Cortex of kidney (tissue), 1 donor: Measurements from ENCODE around the gene ASB10.

Source experiments
- DNase-seq: peaks from one replicate; lab custom pipeline; 2025; lab: John Stamatoyannopoulos, UW

The ASB10 gene

GRCh38 chr7:151166629-151167196 is 20.3 kb downstream of the ASB10 start:
- DNase-seq, result no peak

GRCh38 chr7:151161757-151162156 is 25.3 kb downstream of the ASB10 start:
- no peak for DNase-seq

GRCh38 chr7:151157645-151158329 is 29.3 kb downstream of the ASB10 start:
- DNase-seq, result no peak

GRCh38 chr7:151152643-151153513 is 34.2 kb downstream of the ASB10 start:
- no peak for DNase-seq

- no peak for DNase-seq
Observed at GRCh38 chr7:151150388-151150787, 36.7 kb downstream of the ASB10 start.

- no peak for DNase-seq
Observed at GRCh38 chr7:151148319-151149259, 38.5 kb downstream of the ASB10 start.

GRCh38 chr7:151146761-151147160 is 40.3 kb downstream of the ASB10 start:
- no peak for DNase-seq

GRCh38 chr7:151144387-151144786 is 42.7 kb downstream of the ASB10 start:
- DNase-seq, result no peak

GRCh38 chr7:151143261-151144015 is 43.6 kb downstream of the ASB10 start:
- DNase-seq, result no peak

GRCh38 chr7:151142686-151143040 is 44.4 kb downstream of the ASB10 start:
- DNase-seq, result no peak

- DNase-seq, result no peak
Observed at GRCh38 chr7:151141855-151142685, 45.0 kb downstream of the ASB10 start.

GRCh38 chr7:151141311-151141854 is 45.7 kb downstream of the ASB10 start:
- DNase-seq, result no peak

GRCh38 chr7:151140826-151141225 is 46.2 kb downstream of the ASB10 start:
- no peak for DNase-seq

- no peak for DNase-seq
Observed at GRCh38 chr7:151139791-151140190, 47.3 kb downstream of the ASB10 start.

- no peak for DNase-seq
Observed at GRCh38 chr7:151139071-151139790, 47.8 kb downstream of the ASB10 start.

GRCh38 chr7:151138153-151138851 is 48.7 kb downstream of the ASB10 start:
- no peak for DNase-seq

GRCh38 chr7:151137791-151138152 is 49.3 kb downstream of the ASB10 start:
- DNase-seq, result no peak

- DNase-seq, result no peak
Observed at GRCh38 chr7:151137076-151137675, 49.9 kb downstream of the ASB10 start.
